Measurements from ENCODE around the gene INAVA.
"Not testable (repeated sequence)": the region's sequence is repeated elsewhere in the genome, so short reads cannot be mapped to it uniquely, and the experiment has no call there.

Gene INAVA

GRCh38 chr1:200921571-200922110 lies 26.9 kb downstream of the INAVA start:
- DNase-seq, result no peak

GRCh38 chr1:200922406-200922805 lies 27.7 kb downstream of the INAVA start:
- no peak for DNase-seq

- DNase-seq, result no peak
Measured at GRCh38 chr1:200923601-200924000, 28.9 kb downstream of the INAVA start.

- DNase-seq, result no peak
Measured at GRCh38 chr1:200925831-200926230, 31.1 kb downstream of the INAVA start.

- no peak for DNase-seq
Measured at GRCh38 chr1:200929530-200930278, 35.0 kb downstream of the INAVA start.

GRCh38 chr1:200930285-200930684 lies 35.6 kb downstream of the INAVA start:
- DNase-seq, result not testable (repeated sequence)

GRCh38 chr1:200931776-200932175 lies 37.1 kb downstream of the INAVA start:
- DNase-seq, result no peak

GRCh38 chr1:200934676-200935245 lies 40.1 kb downstream of the INAVA start:
- no peak for DNase-seq

GRCh38 chr1:200935286-200935962 lies 40.7 kb downstream of the INAVA start:
- not testable (repeated sequence) for DNase-seq

- peak; percentile 33 for DNase-seq
Measured at GRCh38 chr1:200938955-200939354, 44.3 kb downstream of the INAVA start.

GRCh38 chr1:200945111-200945510 lies 50.4 kb downstream of the INAVA start:
- DNase-seq, result no peak

- no peak for DNase-seq
Measured at GRCh38 chr1:200947059-200947566, 52.4 kb downstream of the INAVA start.

GRCh38 chr1:200949626-200950025 lies 54.9 kb downstream of the INAVA start:
- no peak for DNase-seq

GRCh38 chr1:200951016-200951415 lies 56.3 kb downstream of the INAVA start:
- no peak for DNase-seq

GRCh38 chr1:200954434-200954833 lies 59.7 kb downstream of the INAVA start:
- DNase-seq, result no peak

GRCh38 chr1:200958597-200958996 lies 63.9 kb downstream of the INAVA start:
- no peak for DNase-seq

- no peak for DNase-seq
Measured at GRCh38 chr1:200959411-200959921, 64.8 kb downstream of the INAVA start.

- DNase-seq, result no peak
Measured at GRCh38 chr1:200960236-200960947, 65.7 kb downstream of the INAVA start.

GRCh38 chr1:200960948-200961340 lies 66.2 kb downstream of the INAVA start:
- DNase-seq, result no peak

- DNase-seq, result not testable (repeated sequence)
Measured at GRCh38 chr1:200962151-200962550, 67.5 kb downstream of the INAVA start.

GRCh38 chr1:200962631-200963030 lies 67.9 kb downstream of the INAVA start:
- no peak for DNase-seq

GRCh38 chr1:200963076-200963475 lies 68.4 kb downstream of the INAVA start:
- no peak for DNase-seq

GRCh38 chr1:200963888-200964287 lies 69.2 kb downstream of the INAVA start:
- DNase-seq, result not testable (repeated sequence)
